ENCODE data around the gene HMGA1.

DNA sequence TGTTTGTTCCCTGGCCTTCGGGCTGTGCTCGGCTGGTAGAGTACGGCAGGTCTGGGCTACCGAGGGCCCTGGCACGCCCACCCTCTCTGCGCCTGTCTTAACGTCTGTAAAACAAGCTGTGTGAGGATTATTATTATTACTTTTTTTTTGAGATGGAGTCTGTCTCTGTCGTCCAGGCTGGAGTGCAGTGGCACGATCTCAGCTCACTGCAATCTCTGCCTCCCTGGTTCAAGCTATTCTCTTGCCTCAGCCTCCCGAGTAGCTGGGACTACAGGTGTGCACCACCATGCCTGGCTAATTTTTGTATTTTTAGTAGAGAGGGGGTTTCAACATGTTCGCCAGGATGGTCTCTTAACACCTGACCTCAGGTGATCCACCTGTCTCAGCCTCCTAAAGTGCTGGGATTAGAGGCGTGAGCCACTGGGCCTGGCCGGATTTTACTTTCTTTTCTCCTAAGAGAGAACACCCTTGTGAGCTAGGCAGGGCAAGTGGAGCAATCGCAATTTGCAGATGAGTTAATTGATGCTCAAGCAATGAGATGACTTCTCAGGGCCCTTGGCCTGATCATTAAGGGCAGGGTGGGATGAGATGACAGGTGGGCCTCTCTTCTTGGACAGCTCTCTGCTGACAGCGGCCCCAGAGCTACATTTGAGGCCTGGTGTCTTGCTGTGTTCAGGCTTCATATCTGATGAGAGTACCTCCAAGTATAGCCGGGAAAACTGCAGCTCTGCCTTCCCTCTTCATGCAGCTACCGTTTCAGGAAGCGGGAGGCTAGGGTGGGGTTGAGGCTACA is 13.0 kb downstream of the HMGA1 start:
- TF ChIP-seq ZSCAN22 (CRISPR knock-in tag; IDR thresholded peaks at IDR 0.05) (no peak), PTBP1 (IDR thresholded peaks at IDR 0.05; ENCODE audit: low read depth, low read length, poor library complexity, severe bottlenecking) (no peak)
- TF ChIP-seq, protein P1, sequence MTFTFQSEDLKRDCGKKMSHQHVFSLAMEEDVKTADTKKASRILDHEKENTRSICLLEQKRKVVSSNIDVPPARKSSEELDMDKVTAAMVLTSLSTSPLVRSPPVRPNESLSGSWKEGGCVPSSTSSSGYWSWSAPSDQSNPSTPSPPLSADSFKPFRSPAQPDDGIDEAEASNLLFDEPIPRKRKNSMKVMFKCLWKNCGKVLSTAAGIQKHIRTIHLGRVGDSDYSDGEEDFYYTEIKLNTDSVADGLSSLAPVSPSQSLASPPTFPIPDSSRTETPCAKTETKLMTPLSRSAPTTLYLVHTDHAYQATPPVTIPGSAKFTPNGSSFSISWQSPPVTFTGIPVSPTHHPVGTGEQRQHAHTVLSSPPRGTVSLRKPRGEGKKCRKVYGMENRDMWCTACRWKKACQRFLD (CRISPR knock-in tag; IDR thresholded peaks at IDR 0.05; ENCODE audit: borderline replicate concordance), result no peak

Data from HepG2 (cell line).